ENCODE measurements around the gene MYO1B.

The MYO1B gene

GRCh38 chr2:191360918-191361317 lies 115.7 kb downstream of the MYO1B start:
- no peak for DNase-seq (ENCODE audit: low spot score)

GRCh38 chr2:191362841-191363240 lies 117.6 kb downstream of the MYO1B start:
- no peak for DNase-seq (ENCODE audit: low spot score)

GRCh38 chr2:191363267-191363666 lies 118.1 kb downstream of the MYO1B start:
- DNase-seq (ENCODE audit: low spot score) = no peak

GRCh38 chr2:191365089-191365488 lies 119.9 kb downstream of the MYO1B start:
- no peak for DNase-seq (ENCODE audit: low spot score)

- no peak for DNase-seq (ENCODE audit: low spot score)
Observed at GRCh38 chr2:191366199-191366598, 121.0 kb downstream of the MYO1B start.

- DNase-seq (ENCODE audit: low spot score) = no peak
Observed at GRCh38 chr2:191369034-191369433, 123.8 kb downstream of the MYO1B start.

GRCh38 chr2:191374366-191374765 lies 129.2 kb downstream of the MYO1B start:
- no peak for DNase-seq (ENCODE audit: low spot score)

- no peak for DNase-seq (ENCODE audit: low spot score)
Observed at GRCh38 chr2:191374939-191375338, 129.7 kb downstream of the MYO1B start.

- DNase-seq (ENCODE audit: low spot score) = no peak
Observed at GRCh38 chr2:191376981-191377629, 131.9 kb downstream of the MYO1B start.

- DNase-seq (ENCODE audit: low spot score) = no peak
Observed at GRCh38 chr2:191379375-191379774, 134.2 kb downstream of the MYO1B start.

- DNase-seq (ENCODE audit: low spot score) = no peak
Observed at GRCh38 chr2:191382801-191383200, 137.6 kb downstream of the MYO1B start.

- DNase-seq (ENCODE audit: low spot score) = no peak
Observed at GRCh38 chr2:191383486-191383885, 138.3 kb downstream of the MYO1B start.

GRCh38 chr2:191384829-191385228 lies 139.6 kb downstream of the MYO1B start:
- DNase-seq (ENCODE audit: low spot score) = no peak

GRCh38 chr2:191385416-191386160 lies 140.4 kb downstream of the MYO1B start:
- DNase-seq (ENCODE audit: low spot score) = no peak

GRCh38 chr2:191386938-191387536 lies 141.8 kb downstream of the MYO1B start:
- no peak for DNase-seq (ENCODE audit: low spot score)

- no peak for DNase-seq (ENCODE audit: low spot score)
Observed at GRCh38 chr2:191389288-191389687, 144.1 kb downstream of the MYO1B start.

GRCh38 chr2:191391171-191391570 lies 146.0 kb downstream of the MYO1B start:
- DNase-seq (ENCODE audit: low spot score) = no peak

- DNase-seq (ENCODE audit: low spot score) = no peak
Observed at GRCh38 chr2:191394043-191394442, 148.8 kb downstream of the MYO1B start.

- DNase-seq (ENCODE audit: low spot score) = no peak
Observed at GRCh38 chr2:191396794-191397193, 151.6 kb downstream of the MYO1B start.

GRCh38 chr2:191399601-191400000 lies 154.4 kb downstream of the MYO1B start:
- DNase-seq (ENCODE audit: low spot score) = no peak

- no peak for DNase-seq (ENCODE audit: low spot score)
Observed at GRCh38 chr2:191401287-191401686, 156.1 kb downstream of the MYO1B start.

GRCh38 chr2:191402966-191403565 lies 157.9 kb downstream of the MYO1B start:
- no peak for DNase-seq (ENCODE audit: low spot score)

GRCh38 chr2:191404568-191404991 lies 159.4 kb downstream of the MYO1B start:
- no peak for DNase-seq (ENCODE audit: low spot score)
